Loucy (cell line): ENCODE data around the gene GOT2.

Source experiments
- EZH2phosphoT487 ChIP-seq: fragments of 200-600 bp; IDR thresholded peaks from 2 replicates; pipeline ENCODE4 v1.6.1; 2018; ENCODE audit warnings: antibody characterized with exemption, mild to moderate bottlenecking, moderate library complexity, borderline replicate concordance
- TF ChIP-seq, protein P1 (sequence below): fragments of 200-600 bp; sonication (generic); conservative IDR thresholded peaks from 2 replicates; pipeline ENCODE4 v1.5.1; 2014; ENCODE audit warnings: mild to moderate bottlenecking, antibody characterized with exemption, low read length

DNA sequence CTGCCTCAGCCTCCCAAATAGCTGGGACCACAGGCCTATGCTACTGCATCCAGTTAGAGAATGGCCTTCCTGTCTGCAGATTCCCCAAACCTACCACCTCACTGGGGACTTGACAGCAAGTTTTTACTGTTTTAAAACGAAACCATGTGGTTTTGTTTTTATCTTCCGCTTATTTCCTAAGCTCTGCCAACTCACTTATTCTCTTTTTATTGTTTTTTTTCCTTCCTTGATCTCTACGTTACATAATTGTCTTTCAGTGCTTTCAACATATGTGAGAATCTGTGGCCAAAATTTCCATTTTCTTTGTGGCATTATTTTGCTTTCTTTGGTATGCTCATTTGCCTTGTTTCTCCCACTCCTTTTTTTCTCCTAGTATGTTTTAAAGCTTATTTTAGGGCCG is 35.0 kb downstream of the GOT2 start:
- TF ChIP-seq, protein P1, sequence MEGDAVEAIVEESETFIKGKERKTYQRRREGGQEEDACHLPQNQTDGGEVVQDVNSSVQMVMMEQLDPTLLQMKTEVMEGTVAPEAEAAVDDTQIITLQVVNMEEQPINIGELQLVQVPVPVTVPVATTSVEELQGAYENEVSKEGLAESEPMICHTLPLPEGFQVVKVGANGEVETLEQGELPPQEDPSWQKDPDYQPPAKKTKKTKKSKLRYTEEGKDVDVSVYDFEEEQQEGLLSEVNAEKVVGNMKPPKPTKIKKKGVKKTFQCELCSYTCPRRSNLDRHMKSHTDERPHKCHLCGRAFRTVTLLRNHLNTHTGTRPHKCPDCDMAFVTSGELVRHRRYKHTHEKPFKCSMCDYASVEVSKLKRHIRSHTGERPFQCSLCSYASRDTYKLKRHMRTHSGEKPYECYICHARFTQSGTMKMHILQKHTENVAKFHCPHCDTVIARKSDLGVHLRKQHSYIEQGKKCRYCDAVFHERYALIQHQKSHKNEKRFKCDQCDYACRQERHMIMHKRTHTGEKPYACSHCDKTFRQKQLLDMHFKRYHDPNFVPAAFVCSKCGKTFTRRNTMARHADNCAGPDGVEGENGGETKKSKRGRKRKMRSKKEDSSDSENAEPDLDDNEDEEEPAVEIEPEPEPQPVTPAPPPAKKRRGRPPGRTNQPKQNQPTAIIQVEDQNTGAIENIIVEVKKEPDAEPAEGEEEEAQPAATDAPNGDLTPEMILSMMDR, result no peak
- no peak for TF ChIP-seq EZH2phosphoT487
